NCI-H1417 treated with DMSO at 0.1 percent for 48 hours (cell line): ENCODE measurements around the gene FTHL17.

ENCODE experiments used
- DNase-seq: peaks from one replicate; lab custom pipeline; 2025; lab: John Stamatoyannopoulos, UW

FTHL17 gene

GRCh38 chrX:31071725-31072124, at the start of gene FTHL17:
Gene FTHL17 (minus strand): TSS chrX:31072041. CDS start chrX:31071953, 88 bp downstream.
- no peak for DNase-seq

GRCh38 chrX:31117266-31117665, 45.4 kb upstream of the FTHL17 start:
- DNase-seq, result no peak

- no peak for DNase-seq
These were observed 43.6 kb upstream of the FTHL17 start for GRCh38 chrX:31115398-31115797.

DNA sequence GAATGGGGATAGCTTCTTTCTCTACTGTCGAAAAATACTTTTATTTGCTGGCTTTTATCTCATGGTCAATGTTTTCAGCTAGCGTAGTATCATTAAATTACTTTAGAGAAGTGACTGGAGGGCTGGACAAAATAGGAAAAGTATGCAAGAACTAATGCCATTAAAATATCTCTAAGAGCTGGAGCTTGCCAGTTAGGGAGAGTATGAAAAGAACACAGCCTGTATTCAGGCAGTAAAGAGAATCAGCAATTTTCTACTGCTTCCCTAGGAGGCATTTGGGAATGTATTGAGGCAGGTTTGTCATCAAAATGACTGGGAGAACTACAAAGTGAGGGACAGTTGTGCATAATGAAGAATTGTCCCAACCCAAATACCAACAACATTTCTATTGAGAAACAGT, 43.0 kb upstream of the FTHL17 start:
- DNase-seq, result no peak

GRCh38 chrX:31112226-31112999, 40.6 kb upstream of the FTHL17 start:
- DNase-seq, result no peak

GRCh38 chrX:31110657-31111056, 38.8 kb upstream of the FTHL17 start:
- DNase-seq, result no peak

- no peak for DNase-seq
These were observed 27.8 kb upstream of the FTHL17 start for GRCh38 chrX:31099536-31100090.

- DNase-seq, result no peak
These were observed 26.2 kb upstream of the FTHL17 start for GRCh38 chrX:31098079-31098478.

DNA sequence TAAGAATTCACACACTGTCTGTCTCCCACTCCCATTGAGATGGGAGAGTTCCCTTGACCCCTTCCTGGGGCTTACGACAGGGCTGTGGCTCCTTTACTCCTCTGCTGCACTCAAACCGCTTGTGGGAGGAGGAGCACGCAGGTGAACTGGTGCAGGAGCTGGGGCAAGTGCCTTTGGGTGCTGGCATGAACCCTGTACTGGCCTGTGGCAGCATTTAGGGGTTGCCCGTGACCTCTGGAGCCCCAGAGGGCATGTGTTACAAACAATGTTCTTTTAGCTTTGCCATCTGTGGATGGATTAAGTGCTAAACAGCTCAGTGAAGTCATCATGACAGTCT, 21.8 kb upstream of the FTHL17 start:
- no peak for DNase-seq

GRCh38 chrX:31092970-31093638, 21.3 kb upstream of the FTHL17 start:
- no peak for DNase-seq

DNA sequence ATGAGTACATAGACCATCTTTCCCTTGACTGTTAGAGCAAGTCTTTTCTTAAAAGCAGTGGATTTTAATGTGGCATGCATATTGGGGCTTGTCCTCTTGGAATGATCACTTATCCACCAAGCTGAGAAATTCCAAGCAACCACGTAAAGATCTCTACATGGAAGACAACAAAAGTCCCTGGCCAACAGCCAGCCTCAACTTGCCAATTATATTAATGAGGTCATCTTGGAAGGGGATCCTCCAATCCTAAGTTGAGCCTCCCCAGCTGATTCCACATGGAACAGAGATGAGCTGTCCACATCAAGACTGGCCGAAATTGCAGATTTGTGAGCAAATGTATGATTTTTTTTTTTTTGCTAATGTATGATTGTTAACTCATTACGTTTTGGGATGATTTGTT, 20.6 kb upstream of the FTHL17 start:
- no peak for DNase-seq

DNA sequence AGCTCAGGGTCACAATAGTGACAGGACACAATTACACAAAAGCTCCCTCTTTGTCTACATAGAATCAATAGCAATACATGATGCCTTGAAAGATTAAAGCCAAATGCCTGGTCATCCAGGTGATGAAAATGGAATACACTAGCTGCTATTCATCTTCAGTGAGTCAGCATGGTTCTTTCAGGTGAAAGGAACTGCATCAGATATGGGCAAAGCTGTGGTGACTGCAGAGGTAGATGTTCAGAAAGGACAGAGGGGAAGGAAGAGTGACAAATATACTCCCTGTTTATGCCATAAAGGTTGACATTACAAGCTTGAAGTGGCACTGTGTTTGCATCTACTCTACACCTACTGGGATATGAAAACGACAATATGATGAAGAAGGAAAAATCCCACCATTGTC, 20.0 kb upstream of the FTHL17 start:
- no peak for DNase-seq

- DNase-seq, result no peak
These were observed 2.7 kb upstream of the FTHL17 start for GRCh38 chrX:31074522-31074921.

DNA sequence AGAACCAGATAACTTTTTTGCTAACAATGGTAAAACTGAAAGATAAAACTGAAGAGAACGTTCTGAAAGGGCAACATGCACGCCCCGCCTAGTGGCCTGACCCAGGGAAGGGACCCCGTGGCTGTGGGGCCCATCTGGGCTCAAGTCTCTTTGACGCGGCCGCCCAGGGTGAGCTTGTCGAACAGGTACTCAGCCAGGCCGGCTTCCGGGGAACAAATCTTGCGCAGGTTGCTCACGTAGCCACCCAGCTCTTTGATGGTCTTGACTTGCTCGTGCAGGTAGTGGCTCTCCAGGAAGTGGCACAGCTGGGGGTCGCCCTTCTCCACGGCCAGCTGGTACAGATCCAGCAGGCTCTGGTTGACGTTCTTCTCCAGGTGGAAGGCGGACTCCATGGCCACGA, 579 bp downstream of the FTHL17 start:
- no peak for DNase-seq

GRCh38 chrX:31070057-31070468, 1.8 kb downstream of the FTHL17 start:
- DNase-seq, result no peak

DNA sequence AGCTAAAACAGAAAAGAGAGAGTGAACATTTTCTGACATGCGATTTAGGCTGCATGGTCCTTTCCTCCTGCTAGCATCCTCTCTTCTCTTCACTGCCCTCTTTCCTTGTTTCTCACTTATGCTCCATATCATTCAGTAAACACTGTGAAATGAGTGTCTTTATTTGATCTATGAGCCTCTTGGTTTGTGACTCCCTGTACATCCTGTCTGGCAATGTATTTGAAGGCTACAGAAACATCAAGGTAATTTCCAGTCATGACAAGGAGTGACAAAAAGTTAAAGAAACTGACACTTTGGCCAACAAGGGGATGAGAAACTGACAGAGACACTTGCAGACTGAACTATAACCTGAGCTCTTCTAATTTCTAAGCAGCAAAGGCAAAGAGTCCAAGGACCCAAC, 8.7 kb downstream of the FTHL17 start:
- DNase-seq, result no peak

DNA sequence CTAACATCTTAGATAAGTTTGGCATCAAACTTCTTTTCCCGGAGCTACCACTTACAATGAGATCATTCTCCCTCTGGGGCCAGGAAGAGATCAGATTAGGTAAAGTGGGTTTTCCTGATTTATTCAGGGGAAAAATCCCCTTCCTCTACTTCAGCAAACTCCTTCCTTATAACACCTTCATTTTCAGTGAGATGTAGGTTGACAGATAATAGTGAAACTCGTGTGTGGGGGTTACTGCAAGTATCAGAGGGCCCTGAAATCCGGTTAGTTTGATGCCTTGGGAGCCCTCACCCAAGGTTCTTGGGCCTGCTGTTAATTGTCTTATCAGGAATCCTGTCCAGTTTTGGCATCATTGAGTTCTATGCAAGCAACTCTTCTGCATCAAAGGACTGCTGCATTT, 10.8 kb downstream of the FTHL17 start:
- no peak for DNase-seq

- DNase-seq, result no peak
These were observed 11.8 kb downstream of the FTHL17 start for GRCh38 chrX:31060016-31060415.

GRCh38 chrX:31058284-31058683, 13.6 kb downstream of the FTHL17 start:
- DNase-seq, result no peak

- DNase-seq, result no peak
These were observed 14.2 kb downstream of the FTHL17 start for GRCh38 chrX:31057691-31058090.

DNA sequence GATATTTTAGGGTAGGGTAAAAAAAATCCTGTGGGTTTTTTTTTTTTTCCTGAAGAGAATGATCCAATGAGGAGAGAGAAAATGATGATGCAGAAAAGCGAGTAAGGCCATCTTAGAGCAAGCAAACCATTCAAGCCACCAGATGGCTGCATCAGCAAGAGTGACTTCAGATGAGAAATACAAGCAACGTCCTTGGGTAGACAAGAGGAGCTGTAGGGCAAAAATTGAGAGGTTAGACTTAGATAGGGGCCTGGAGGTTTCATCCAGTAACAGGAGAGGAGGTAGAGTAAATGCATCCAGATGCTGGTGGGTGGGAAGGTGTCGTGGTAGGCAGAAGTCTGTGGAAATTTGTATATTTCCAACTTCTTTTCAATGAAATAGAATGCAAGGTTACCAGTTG, 14.6 kb downstream of the FTHL17 start:
- DNase-seq, result no peak

DNA sequence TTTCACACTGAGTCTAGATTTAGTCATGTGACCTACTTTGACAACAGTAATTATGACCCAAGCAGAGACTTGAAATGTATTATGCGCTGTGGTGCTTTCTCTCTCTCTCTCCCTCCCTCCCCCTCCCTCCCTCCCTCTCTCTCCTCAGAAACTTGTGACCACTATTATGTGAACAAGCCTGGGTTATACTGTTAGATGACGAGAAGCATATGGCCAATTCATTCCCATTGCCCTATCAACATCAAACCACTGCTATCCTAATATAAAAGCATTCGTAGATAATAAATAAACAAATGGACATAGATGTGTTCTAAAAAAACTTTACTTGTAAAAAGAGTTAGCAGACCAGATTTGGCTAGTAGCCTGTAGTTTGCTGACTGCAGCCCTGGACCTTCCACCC, 18.2 kb downstream of the FTHL17 start:
- DNase-seq, result no peak

- DNase-seq, result no peak
These were observed 32.5 kb downstream of the FTHL17 start for GRCh38 chrX:31039327-31039711.
